HUES64 (cell line): ENCODE measurements around the gene HMX2.
"Not testable (repeated sequence)": the region's sequence is repeated elsewhere in the genome, so short reads cannot be mapped to it uniquely, and the experiment has no call there.

Experiments used
- H3K27ac ChIP-seq: 2 replicates; pipeline ENCODE4 v1.7.0; 2013; ENCODE audit warnings: low read depth, low read length, inconsistent platforms
- H3K27me3 ChIP-seq: 2 replicates; pipeline ENCODE4 v1.6.1; 2013; ENCODE audit warnings: mild to moderate bottlenecking, low read length; ENCODE audit not compliant: insufficient read depth
- H3K36me3 ChIP-seq: 2 replicates; pipeline ENCODE4 v1.6.1; 2013; ENCODE audit warnings: mild to moderate bottlenecking, low read length; ENCODE audit not compliant: insufficient read depth
- H3K4me1 ChIP-seq: 2 replicates; pipeline ENCODE4 v1.6.1; 2013; ENCODE audit warnings: mild to moderate bottlenecking, low read length, moderate library complexity; ENCODE audit not compliant: insufficient read depth
- H3K4me3 ChIP-seq: 2 replicates; pipeline ENCODE4 v1.5.1; 2013; ENCODE audit warnings: mild to moderate bottlenecking, low read length, moderate library complexity
- H3K9ac ChIP-seq: 2 replicates; pipeline ENCODE4 v1.6.1; 2013; ENCODE audit warnings: mild to moderate bottlenecking, low read depth, low read length
- H3K9me3 ChIP-seq: 2 replicates; pipeline ENCODE4 v1.6.1; 2013; ENCODE audit warnings: low read depth, low read length; ENCODE audit not compliant: insufficient read depth
- WGBS: fragments of 150-250, 120-280 bp; methylation state at CpG from one replicate; pipeline ENCODE4 v1.1.7; 2013; ENCODE audit warnings: missing lambda C conversion rate; 5-methylcytosine and 5-hydroxymethylcytosine counted together

Gene HMX2

GRCh38 chr10:123154711-123155505, 7.0 kb downstream of the HMX2 start:
- H3K36me3 ChIP-seq, result peaks cover 47% of the 10 kb centered on the region
- H3K27me3 ChIP-seq, result peaks cover 38% of the 10 kb centered on the region
- peak overlapping the region; percentile 83 for H3K4me3 ChIP-seq
- peaks cover 36% of the 10 kb centered on the region for H3K4me1 ChIP-seq
- 7% methylated on average over 49 of the region's 49 CpGs for WGBS
- no peaks in the 10 kb centered on the region for H3K9me3 ChIP-seq
- peak overlapping the region; percentile 78 for H3K27ac ChIP-seq
- peak overlapping the region; percentile 91 for H3K9ac ChIP-seq

GRCh38 chr10:123156078-123156477, 8.1 kb downstream of the HMX2 start:
- no peak overlapping the region for H3K27ac ChIP-seq
- H3K27me3 ChIP-seq, result peaks cover 26% of the 10 kb centered on the region
- peaks cover 59% of the 10 kb centered on the region for H3K36me3 ChIP-seq
- H3K4me1 ChIP-seq, result peaks cover 30% of the 10 kb centered on the region
- no peak overlapping the region for H3K9ac ChIP-seq
- WGBS, result 100% methylated on average over 2 of the region's 2 CpGs
- H3K4me3 ChIP-seq, result peak overlapping the region; percentile 83; the same call in 1 of the 2 replicates
- no peaks in the 10 kb centered on the region for H3K9me3 ChIP-seq

GRCh38 chr10:123157210-123157609, 9.3 kb downstream of the HMX2 start:
- Histone ChIP-seq H3K27me3 (peaks cover 15% of the 10 kb centered on the region), H3K9ac (no peak overlapping the region), H3K36me3 (peaks cover 70% of the 10 kb centered on the region), H3K4me3 (no peak overlapping the region), H3K27ac (no peak overlapping the region), H3K9me3 (no peaks in the 10 kb centered on the region), H3K4me1 (peaks cover 23% of the 10 kb centered on the region)
- WGBS, result 96% methylated on average over 3 of the region's 3 CpGs

GRCh38 chr10:123158682-123159081, 10.7 kb downstream of the HMX2 start:
- Histone ChIP-seq H3K27me3 (0 out of 2 replicates have a peak, but pooled peaks cover under 1% of the 10 kb centered on the region), H3K9me3 (no peaks in the 10 kb centered on the region), H3K4me3 (no peak overlapping the region), H3K27ac (no peak overlapping the region), H3K36me3 (peaks cover 85% of the 10 kb centered on the region), H3K9ac (no peak overlapping the region), H3K4me1 (peaks cover 10% of the 10 kb centered on the region)
- no CpG with 5 or more reads among the region's 1 CpG for WGBS

- Histone ChIP-seq H3K27ac (no peak overlapping the region), H3K9ac (no peak overlapping the region), H3K9me3 (no peaks in the 10 kb centered on the region), H3K4me1 (peaks cover 5% of the 10 kb centered on the region), H3K4me3 (no peak overlapping the region), H3K36me3 (peaks cover 99% of the 10 kb centered on the region), H3K27me3 (no peaks in the 10 kb centered on the region)
- WGBS, result 95% methylated on average over 11 of the region's 11 CpGs
Measured at GRCh38 chr10:123160311-123160980, 12.5 kb downstream of the HMX2 start.

GRCh38 chr10:123164319-123164718, 16.4 kb downstream of the HMX2 start:
- no peak overlapping the region for H3K4me3 ChIP-seq
- H3K4me1 ChIP-seq, result no peaks in the 10 kb centered on the region
- peaks cover 99% of the 10 kb centered on the region for H3K36me3 ChIP-seq
- H3K27ac ChIP-seq, result no peak overlapping the region
- WGBS, result 96% methylated on average over 2 of the region's 2 CpGs
- no peaks in the 10 kb centered on the region for H3K9me3 ChIP-seq
- no peak overlapping the region for H3K9ac ChIP-seq
- H3K27me3 ChIP-seq, result no peaks in the 10 kb centered on the region

- peaks cover 95% of the 10 kb centered on the region for H3K36me3 ChIP-seq
- H3K27me3 ChIP-seq, result no peaks in the 10 kb centered on the region
- H3K27ac ChIP-seq, result no peak overlapping the region
- 85% methylated on average over 4 of the region's 4 CpGs for WGBS
- no peaks in the 10 kb centered on the region for H3K9me3 ChIP-seq
- no peaks in the 10 kb centered on the region for H3K4me1 ChIP-seq
- no peak overlapping the region for H3K4me3 ChIP-seq
- no peak overlapping the region for H3K9ac ChIP-seq
Measured at GRCh38 chr10:123165445-123166072, 17.6 kb downstream of the HMX2 start.

GRCh38 chr10:123166618-123167017, 18.7 kb downstream of the HMX2 start:
- H3K4me1 ChIP-seq, result no peaks in the 10 kb centered on the region
- no peak overlapping the region for H3K9ac ChIP-seq
- no peak overlapping the region for H3K4me3 ChIP-seq
- H3K27me3 ChIP-seq, result no peaks in the 10 kb centered on the region
- 97% methylated on average over 2 of the region's 2 CpGs for WGBS
- no peak overlapping the region for H3K27ac ChIP-seq
- H3K9me3 ChIP-seq, result no peaks in the 10 kb centered on the region
- peaks cover 89% of the 10 kb centered on the region for H3K36me3 ChIP-seq

- no peak overlapping the region for H3K9ac ChIP-seq
- H3K4me1 ChIP-seq, result no peaks in the 10 kb centered on the region
- 95% methylated on average over 4 of the region's 4 CpGs for WGBS
- no peaks in the 10 kb centered on the region for H3K27me3 ChIP-seq
- no peak overlapping the region for H3K4me3 ChIP-seq
- H3K27ac ChIP-seq, result no peak overlapping the region
- H3K36me3 ChIP-seq, result peaks cover 68% of the 10 kb centered on the region
- no peaks in the 10 kb centered on the region for H3K9me3 ChIP-seq
Measured at GRCh38 chr10:123170961-123171360, 23.0 kb downstream of the HMX2 start.

GRCh38 chr10:123171616-123172015, 23.7 kb downstream of the HMX2 start:
- H3K27me3 ChIP-seq, H3K9ac ChIP-seq, H3K9me3 ChIP-seq, H3K4me3 ChIP-seq, H3K27ac ChIP-seq, H3K4me1 ChIP-seq: not testable (repeated sequence)
- H3K36me3 ChIP-seq, result peaks cover 68% of the 10 kb centered on the region
- WGBS, result 95% methylated on average over 10 of the region's 10 CpGs
